Measurements from ENCODE around the gene GRAP2. TPM values are rescaled to one million over a fixed set of nuclear protein-coding genes. Genes with fewer than 3 reads are reported as not detected.

The GRAP2 gene
- total RNA-seq, 1 donor from 2014 or later = 4.2 TPM

GRCh38 chr22:39958009-39958711, 57.3 kb downstream of the GRAP2 start:
- ChIA-PET POLR2A (no interaction called here), CTCF (no interaction called here)
- Mint-ChIP-seq H3K27ac (no peak overlapping the region), H3K9me3 (no peaks in the 10 kb centered on the region), H3K4me3 (no peak overlapping the region), H3K27me3 (peaks cover 10% of the 10 kb centered on the region), H3K36me3 (ENCODE audit: low read depth) (peaks cover 42% of the 10 kb centered on the region), H3K4me1 (peaks cover 36% of the 10 kb centered on the region)
- intact Hi-C loops (cut with micrococcal nuclease) = no loop called here
- DNase-seq = no peak
- ATAC-seq (ENCODE audit: low read depth) = no peak
- TF ChIP-seq CTCF (IDR thresholded peaks at IDR 0.05) = no peak

- H3K27me3 Mint-ChIP-seq = peaks cover 10% of the 10 kb centered on the region
- CTCF ChIA-PET = no interaction called here
- no peak for TF ChIP-seq CTCF (IDR thresholded peaks at IDR 0.05)
- POLR2A ChIA-PET = no interaction called here
- no peak overlapping the region for H3K27ac Mint-ChIP-seq
- H3K36me3 Mint-ChIP-seq (ENCODE audit: low read depth) = peaks cover 45% of the 10 kb centered on the region
- H3K4me1 Mint-ChIP-seq = peaks cover 32% of the 10 kb centered on the region
- H3K9me3 Mint-ChIP-seq = no peaks in the 10 kb centered on the region
- intact Hi-C loops (cut with micrococcal nuclease) = no loop called here
- no peak overlapping the region for H3K4me3 Mint-ChIP-seq
- ATAC-seq (ENCODE audit: low read depth) (no peak), DNase-seq (no peak)
These were observed 58.2 kb downstream of the GRAP2 start for GRCh38 chr22:39958949-39959639.

GRCh38 chr22:39959640-39960447, 59.0 kb downstream of the GRAP2 start, which contains the start of gene TMA7B:
Gene TMA7B (plus strand): TSS chr22:39960397. CDS start chr22:39964375, 3,978 bp downstream.
- H3K9me3 Mint-ChIP-seq = no peaks in the 10 kb centered on the region
- peaks cover 48% of the 10 kb centered on the region for H3K36me3 Mint-ChIP-seq (ENCODE audit: low read depth)
- POLR2A ChIA-PET = no interaction called here
- H3K27ac Mint-ChIP-seq = no peak within 1 kb of the TSS
- DNase-seq (no peak), ATAC-seq (ENCODE audit: low read depth) (no peak)
- TF ChIP-seq CTCF (IDR thresholded peaks at IDR 0.05) = no peak
- intact Hi-C loops (cut with micrococcal nuclease) = no loop called here
- CTCF ChIA-PET = no interaction called here
- H3K4me1 Mint-ChIP-seq = peaks cover 32% of the 10 kb centered on the region
- no peak within 1 kb of the TSS for H3K4me3 Mint-ChIP-seq
- peaks cover 10% of the 10 kb centered on the region for H3K27me3 Mint-ChIP-seq

- intact Hi-C loops (cut with micrococcal nuclease) = no loop called here
- H3K9me3 Mint-ChIP-seq = no peaks in the 10 kb centered on the region
- H3K27ac Mint-ChIP-seq = no peak overlapping the region
- ATAC-seq (ENCODE audit: low read depth) (peak; percentile 70), DNase-seq (no peak)
- no peak for TF ChIP-seq CTCF (IDR thresholded peaks at IDR 0.05)
- peaks cover 10% of the 10 kb centered on the region for H3K27me3 Mint-ChIP-seq
- no peak overlapping the region for H3K4me3 Mint-ChIP-seq
- peaks cover 32% of the 10 kb centered on the region for H3K4me1 Mint-ChIP-seq
- ChIA-PET POLR2A (no interaction called here), CTCF (interaction anchor here (1.3 kb wide), 1 partner anchor 426 kb away, joined by 3 read pairs; no protein-coding TSS in a partner anchor)
- H3K36me3 Mint-ChIP-seq (ENCODE audit: low read depth) = peaks cover 55% of the 10 kb centered on the region
These were observed 60.2 kb downstream of the GRAP2 start for GRCh38 chr22:39960791-39961746.

Measured in activated B cell treated with CpG ODN at 0.5 μM for 24 hours (primary cell).